ENCODE measurements around the gene CDK17. TPM values are rescaled to one million over a fixed set of nuclear protein-coding genes. Genes with fewer than 3 reads are reported as not detected.

The CDK17 gene
- total RNA-seq, 2 experiments from 2014 or later, result 38.0 to 39.4 TPM

DNA sequence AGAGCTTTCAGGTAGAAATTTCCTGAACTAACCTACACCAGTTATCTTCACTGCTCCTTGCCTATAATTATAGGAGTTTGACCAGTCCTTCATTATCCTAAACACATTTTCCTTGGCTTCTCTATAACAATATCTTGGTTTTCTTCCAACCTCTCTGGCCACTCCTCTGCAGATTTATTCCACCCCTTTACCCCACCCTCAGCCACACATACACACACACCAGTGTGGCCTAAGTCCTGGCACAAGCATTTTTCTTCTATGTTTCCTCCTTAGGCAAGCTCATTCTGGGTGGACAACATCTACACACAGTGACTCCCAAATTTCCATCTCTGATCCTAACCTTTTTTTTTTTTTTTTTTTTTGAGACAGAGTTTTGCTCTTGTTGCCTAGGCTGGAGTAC, 25.1 kb downstream of the CDK17 start:
- Mint-ChIP-seq H3K27ac (peak overlapping the region; percentile 79), H3K4me3 (no peak overlapping the region), H3K27me3 (no peaks in the 10 kb centered on the region), H3K36me3 (ENCODE audit: low read depth) (peaks cover 9% of the 10 kb centered on the region), H3K9me3 (ENCODE audit: low read depth) (peaks cover 4% of the 10 kb centered on the region), H3K4me1 (peaks cover 77% of the 10 kb centered on the region)
- intact Hi-C loops (cut with DNase I, micrococcal nuclease), result loop anchor here (5.0 kb wide), 3 partner anchors 38 to 328 kb away; no protein-coding TSS in a partner anchor
- DNase-seq (no peak), ATAC-seq (no peak)
- CTCF ChIA-PET, result interaction anchor here (0.6 to 1.6 kb wide), 5 partner anchors 10 to 114 kb away, joined by 3 to 4 read pairs (median 3); no protein-coding TSS in a partner anchor
- POLR2A ChIA-PET, result interaction anchor here (0.6 kb wide), 1 partner anchor 16 kb away, joined by 7 read pairs; no protein-coding TSS in a partner anchor

DNA sequence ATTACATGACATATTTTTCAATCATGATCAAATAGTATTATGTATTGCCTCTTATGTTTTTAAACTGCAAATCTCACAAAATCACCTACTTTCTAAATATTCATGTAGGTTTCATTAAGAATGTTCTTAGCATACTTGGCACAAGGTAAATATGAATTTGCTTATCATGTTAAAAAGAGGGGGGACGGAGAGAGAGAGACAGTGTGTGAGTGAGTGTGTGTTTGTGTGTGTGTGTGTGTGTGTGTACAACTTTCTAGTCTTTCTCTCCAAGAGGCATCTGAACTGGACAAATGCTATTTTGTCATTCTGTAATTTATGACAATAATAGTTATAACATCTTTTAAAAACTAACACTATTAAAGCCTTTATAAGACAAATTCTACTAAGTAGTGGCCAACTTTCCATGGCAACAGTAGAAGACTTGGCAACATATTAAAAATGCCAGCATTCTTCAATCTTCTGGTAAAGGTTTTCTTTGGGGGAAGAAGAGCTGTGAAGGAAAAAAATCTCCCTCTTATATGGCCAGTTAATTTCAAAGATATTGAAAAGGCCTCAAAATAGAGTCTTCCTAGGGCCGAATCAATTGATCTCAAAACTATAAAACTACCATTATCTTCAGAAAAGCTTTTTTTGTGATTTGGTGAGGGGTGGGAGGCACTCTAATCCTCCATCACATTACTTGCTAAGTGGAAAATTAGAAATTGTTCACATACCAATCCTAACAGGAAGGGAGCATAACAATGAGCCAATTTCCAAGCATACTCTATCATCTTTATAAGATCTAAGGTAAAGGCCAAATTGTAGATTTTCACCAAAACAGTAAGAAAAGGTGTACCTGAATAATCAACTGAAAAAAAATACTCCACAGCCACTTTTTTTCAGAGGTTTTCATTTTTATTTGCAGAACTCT, 28.2 kb downstream of the CDK17 start:
- ATAC-seq (no peak), DNase-seq (no peak)
- peaks cover 3% of the 10 kb centered on the region for H3K36me3 Mint-ChIP-seq (ENCODE audit: low read depth)
- CTCF ChIA-PET, result no interaction called here
- peak overlapping the region; percentile 56 for H3K27ac Mint-ChIP-seq
- intact Hi-C loops (cut with DNase I, micrococcal nuclease), result no loop called here
- peaks cover 77% of the 10 kb centered on the region for H3K4me1 Mint-ChIP-seq
- H3K27me3 Mint-ChIP-seq, result no peaks in the 10 kb centered on the region
- no peaks in the 10 kb centered on the region for H3K9me3 Mint-ChIP-seq (ENCODE audit: low read depth)
- POLR2A ChIA-PET, result no interaction called here
- H3K4me3 Mint-ChIP-seq, result no peak overlapping the region

DNA sequence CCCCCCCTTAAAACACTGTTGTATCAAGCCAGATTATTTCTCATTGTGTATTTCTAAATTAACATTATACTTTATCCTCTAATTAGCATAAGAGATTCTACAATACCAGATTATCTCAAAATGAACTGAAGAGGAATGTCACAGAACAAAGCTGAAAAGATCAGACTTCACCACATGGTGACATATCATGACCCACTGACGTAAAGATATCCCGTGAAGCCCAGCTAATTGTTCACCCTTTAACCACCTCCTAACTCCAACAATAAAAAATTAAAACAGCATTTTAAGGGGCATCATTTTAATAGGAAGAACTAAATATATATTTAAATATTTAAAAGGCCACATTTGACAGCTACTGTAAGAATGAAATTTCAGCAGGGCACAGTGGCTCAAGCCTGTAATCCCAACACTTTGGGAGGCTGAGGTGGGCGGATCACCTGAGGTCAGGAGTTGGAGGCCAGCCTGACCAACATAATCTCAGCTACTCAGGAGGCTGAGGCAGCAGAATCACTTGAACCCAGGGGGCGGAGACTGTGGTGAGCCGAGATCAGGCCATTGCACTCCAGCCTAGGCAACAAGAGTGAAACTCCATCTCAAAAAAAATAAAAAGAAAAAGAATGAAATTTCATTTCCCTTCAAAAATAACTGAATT, 29.0 kb downstream of the CDK17 start:
- ChIA-PET POLR2A (no interaction called here), CTCF (interaction anchor here (0.8 kb wide), 1 partner anchor 9 kb away, joined by 3 read pairs; no protein-coding TSS in a partner anchor)
- Mint-ChIP-seq H3K9me3 (ENCODE audit: low read depth) (no peaks in the 10 kb centered on the region), H3K4me1 (peaks cover 80% of the 10 kb centered on the region), H3K36me3 (ENCODE audit: low read depth) (peaks cover 3% of the 10 kb centered on the region), H3K27ac (no peak overlapping the region), H3K4me3 (no peak overlapping the region), H3K27me3 (no peaks in the 10 kb centered on the region)
- no peak for ATAC-seq
- intact Hi-C loops (cut with DNase I, micrococcal nuclease), result no loop called here
- no peak for DNase-seq

DNA sequence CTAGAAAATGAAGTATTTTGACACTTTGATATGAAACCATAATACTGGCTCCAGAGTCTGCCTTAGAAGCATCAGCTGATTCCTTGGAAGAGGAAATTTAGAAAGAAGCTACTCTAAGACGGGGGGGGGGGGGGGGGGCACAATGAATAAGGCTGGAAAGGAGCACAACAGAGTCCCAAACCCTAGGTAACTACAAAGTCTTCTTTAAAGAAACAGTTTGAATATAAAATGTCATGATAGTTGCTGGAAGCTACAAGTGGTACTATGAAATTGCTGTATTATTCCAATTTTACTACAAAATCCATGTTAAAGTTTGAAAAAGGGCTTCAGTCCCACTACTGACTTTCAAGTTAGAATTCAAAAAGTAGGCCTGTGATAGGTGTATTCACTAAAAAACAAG, 31.6 kb downstream of the CDK17 start:
- Mint-ChIP-seq H3K27me3 (no peaks in the 10 kb centered on the region), H3K27ac (no peak overlapping the region), H3K4me3 (no peak overlapping the region), H3K4me1 (peaks cover 72% of the 10 kb centered on the region), H3K9me3 (ENCODE audit: low read depth) (no peaks in the 10 kb centered on the region), H3K36me3 (ENCODE audit: low read depth) (peaks cover 5% of the 10 kb centered on the region)
- ATAC-seq (no peak), DNase-seq (no peak)
- intact Hi-C loops (cut with DNase I, micrococcal nuclease), result loop anchor here in 1 of 2 experiments (2.0 kb wide), 1 partner anchor 18 kb away; no protein-coding TSS in a partner anchor
- ChIA-PET POLR2A (no interaction called here), CTCF (interaction anchor here (1.0 to 1.6 kb wide), 2 partner anchors 12 to 20 kb away, joined by 3 to 4 read pairs; no protein-coding TSS in a partner anchor)

DNA sequence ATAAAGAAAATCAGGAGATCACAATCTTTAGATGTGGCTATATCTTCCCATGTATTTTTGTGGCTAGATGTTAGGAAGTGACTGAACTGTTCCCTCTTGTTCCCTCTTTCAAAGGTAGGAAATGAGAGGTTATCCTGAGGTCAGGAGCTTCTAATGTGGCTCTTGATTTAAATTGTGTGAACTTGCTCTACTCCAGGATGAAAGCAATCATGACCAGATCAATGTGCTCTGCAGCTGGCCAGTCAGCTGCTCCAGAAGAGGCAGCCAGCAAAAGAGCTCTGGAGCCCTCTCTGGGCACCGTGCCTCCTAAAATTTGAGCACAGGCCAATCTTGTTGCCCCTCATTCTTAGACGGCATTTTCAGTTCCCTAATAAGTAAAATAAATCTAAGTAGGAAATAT, 32.0 kb downstream of the CDK17 start:
- no peak overlapping the region for H3K4me3 Mint-ChIP-seq
- H3K36me3 Mint-ChIP-seq (ENCODE audit: low read depth), result peaks cover 5% of the 10 kb centered on the region
- ChIA-PET POLR2A (no interaction called here), CTCF (interaction anchor here (1.0 to 1.6 kb wide), 2 partner anchors 12 to 21 kb away, joined by 3 to 4 read pairs; no protein-coding TSS in a partner anchor)
- DNase-seq (no peak), ATAC-seq (no peak)
- H3K9me3 Mint-ChIP-seq (ENCODE audit: low read depth), result no peaks in the 10 kb centered on the region
- H3K27me3 Mint-ChIP-seq, result no peaks in the 10 kb centered on the region
- intact Hi-C loops (cut with DNase I, micrococcal nuclease), result loop anchor here in 1 of 2 experiments (2.0 kb wide), 1 partner anchor 17 kb away; no protein-coding TSS in a partner anchor
- no peak overlapping the region for H3K27ac Mint-ChIP-seq
- H3K4me1 Mint-ChIP-seq, result peaks cover 71% of the 10 kb centered on the region

DNA sequence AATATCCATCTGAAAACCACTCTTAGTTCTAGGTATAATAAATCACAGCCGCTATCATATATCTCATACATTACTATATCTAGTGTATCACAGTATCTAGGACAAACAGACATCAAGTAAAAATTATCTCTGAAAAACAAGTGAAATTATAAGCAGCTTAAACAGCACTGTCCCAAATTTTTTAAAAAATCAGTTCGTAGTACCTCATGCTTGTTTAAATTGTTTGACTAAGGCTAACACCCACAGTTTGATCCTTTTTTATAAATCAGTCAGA, 33.9 kb downstream of the CDK17 start:
- no peak overlapping the region for H3K4me3 Mint-ChIP-seq
- CTCF ChIA-PET, result interaction anchor here (0.9 kb wide), 1 partner anchor 20 kb away, joined by 6 read pairs; no protein-coding TSS in a partner anchor
- DNase-seq, result no peak
- no peak overlapping the region for H3K27ac Mint-ChIP-seq
- H3K9me3 Mint-ChIP-seq (ENCODE audit: low read depth), result no peaks in the 10 kb centered on the region
- POLR2A ChIA-PET, result no interaction called here
- intact Hi-C loops (cut with DNase I, micrococcal nuclease), result no loop called here
- no peak for ATAC-seq
- peaks cover 5% of the 10 kb centered on the region for H3K36me3 Mint-ChIP-seq (ENCODE audit: low read depth)
- peaks cover 67% of the 10 kb centered on the region for H3K4me1 Mint-ChIP-seq
- no peaks in the 10 kb centered on the region for H3K27me3 Mint-ChIP-seq

DNA sequence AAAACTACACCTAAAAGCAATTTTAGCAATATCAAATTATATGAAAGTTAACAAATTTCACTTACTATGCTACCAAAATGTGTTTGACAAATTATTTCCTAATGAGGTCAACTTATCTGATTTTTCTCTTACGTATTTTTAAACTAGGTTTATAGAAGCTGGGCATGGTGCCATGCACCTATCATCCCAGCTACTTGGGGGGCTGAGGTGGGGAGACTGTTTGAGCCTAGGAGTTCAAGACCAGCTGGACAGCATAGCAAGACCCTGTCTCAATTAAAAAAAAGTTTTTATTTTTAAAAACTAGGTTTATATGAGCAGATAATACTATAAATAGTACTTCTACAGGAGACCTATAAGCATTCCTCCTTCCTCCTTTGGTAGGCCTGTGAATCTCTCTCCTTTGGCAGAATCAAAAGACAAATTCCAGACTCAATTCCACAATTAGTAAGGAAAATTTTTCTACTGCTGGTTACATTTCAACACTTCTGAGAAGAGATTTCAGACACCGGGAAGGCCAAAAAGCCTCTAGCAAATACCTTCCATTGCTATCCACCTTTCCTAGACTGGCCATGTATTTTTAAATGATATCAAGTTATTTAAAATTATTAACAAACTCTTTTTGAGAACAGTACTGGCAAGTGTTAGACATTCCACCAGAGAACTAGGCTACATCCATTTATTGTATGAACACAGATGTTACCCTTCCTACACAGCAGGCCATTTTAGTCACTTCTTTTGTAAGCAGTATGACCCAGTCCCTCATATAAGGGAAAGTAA, 34.4 kb downstream of the CDK17 start:
- Mint-ChIP-seq H3K4me1 (peaks cover 67% of the 10 kb centered on the region), H3K27ac (no peak overlapping the region), H3K9me3 (ENCODE audit: low read depth) (no peaks in the 10 kb centered on the region), H3K36me3 (ENCODE audit: low read depth) (peaks cover 2% of the 10 kb centered on the region), H3K4me3 (no peak overlapping the region), H3K27me3 (no peaks in the 10 kb centered on the region)
- CTCF ChIA-PET, result interaction anchor here (0.9 to 1.2 kb wide), 2 partner anchors 9 to 19 kb away, joined by 4 to 6 read pairs; no protein-coding TSS in a partner anchor
- DNase-seq (no peak), ATAC-seq (no peak)
- intact Hi-C loops (cut with DNase I, micrococcal nuclease), result no loop called here
- POLR2A ChIA-PET, result no interaction called here

DNA sequence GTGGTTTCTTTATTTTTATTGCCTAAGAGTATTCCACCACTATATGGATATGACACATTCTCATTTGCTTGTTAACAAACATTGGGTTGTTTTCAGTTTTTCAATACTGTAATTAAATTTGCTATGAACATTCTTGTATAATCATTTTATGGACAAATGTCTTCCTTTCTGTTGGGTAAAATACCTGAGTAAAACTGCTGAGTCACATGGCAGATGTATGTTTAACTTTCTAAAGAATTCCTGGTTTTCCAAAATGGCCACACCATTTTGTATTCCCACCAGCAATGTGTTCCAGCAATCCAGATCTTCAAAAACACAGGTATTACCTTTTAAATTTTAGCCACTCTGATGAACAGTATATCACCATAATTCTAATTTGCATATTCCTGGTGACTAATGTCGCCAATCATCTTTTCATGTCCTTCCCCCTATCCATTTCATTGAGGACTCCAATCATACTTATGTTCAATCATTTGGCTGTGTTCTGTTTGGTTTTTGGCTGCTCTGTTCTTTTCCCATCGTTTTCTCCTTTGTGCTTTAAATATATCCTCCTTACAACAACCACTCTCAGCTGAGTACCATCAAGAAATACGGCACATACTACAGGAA, 36.0 kb downstream of the CDK17 start:
- ChIA-PET CTCF (no interaction called here), POLR2A (no interaction called here)
- ATAC-seq, result peak; percentile 74
- H3K27me3 Mint-ChIP-seq, result no peaks in the 10 kb centered on the region
- DNase-seq, result no peak
- intact Hi-C loops (cut with DNase I, micrococcal nuclease), result no loop called here
- H3K36me3 Mint-ChIP-seq (ENCODE audit: low read depth), result peaks cover 2% of the 10 kb centered on the region
- H3K9me3 Mint-ChIP-seq (ENCODE audit: low read depth), result no peaks in the 10 kb centered on the region
- H3K4me1 Mint-ChIP-seq, result peaks cover 72% of the 10 kb centered on the region
- no peak overlapping the region for H3K4me3 Mint-ChIP-seq
- H3K27ac Mint-ChIP-seq, result peak overlapping the region; percentile 10

DNA sequence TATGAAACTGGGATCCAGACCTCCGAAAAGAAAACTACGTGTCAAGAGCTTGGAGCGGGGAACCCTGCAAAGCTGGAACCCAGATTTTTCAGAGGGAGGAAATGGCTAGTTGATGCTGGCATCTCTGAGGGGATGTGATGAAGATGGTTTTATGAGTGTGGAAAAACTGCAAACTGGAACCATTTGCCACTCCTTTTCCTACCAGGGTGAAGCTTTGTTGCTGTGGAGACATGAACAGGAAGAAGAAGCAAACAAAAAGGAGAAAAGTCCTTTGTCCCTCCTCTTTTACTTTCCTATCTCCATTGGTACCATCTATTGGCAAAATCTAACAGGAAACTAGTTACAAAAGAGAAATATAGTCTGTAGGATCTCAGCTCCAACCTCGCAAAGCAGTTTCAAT, 39.2 kb downstream of the CDK17 start:
- Mint-ChIP-seq H3K27me3 (no peaks in the 10 kb centered on the region), H3K4me1 (peaks cover 68% of the 10 kb centered on the region), H3K4me3 (no peak overlapping the region), H3K27ac (no peak overlapping the region), H3K36me3 (ENCODE audit: low read depth) (peaks cover 2% of the 10 kb centered on the region), H3K9me3 (ENCODE audit: low read depth) (peaks cover 1% of the 10 kb centered on the region)
- ChIA-PET POLR2A (no interaction called here), CTCF (interaction anchor here (0.6 to 2.9 kb wide), 7 partner anchors 9 to 183 kb away, joined by 3 to 11 read pairs (median 4); no protein-coding TSS in a partner anchor)
- intact Hi-C loops (cut with DNase I, micrococcal nuclease), result no loop called here
- DNase-seq (no peak), ATAC-seq (no peak)

DNA sequence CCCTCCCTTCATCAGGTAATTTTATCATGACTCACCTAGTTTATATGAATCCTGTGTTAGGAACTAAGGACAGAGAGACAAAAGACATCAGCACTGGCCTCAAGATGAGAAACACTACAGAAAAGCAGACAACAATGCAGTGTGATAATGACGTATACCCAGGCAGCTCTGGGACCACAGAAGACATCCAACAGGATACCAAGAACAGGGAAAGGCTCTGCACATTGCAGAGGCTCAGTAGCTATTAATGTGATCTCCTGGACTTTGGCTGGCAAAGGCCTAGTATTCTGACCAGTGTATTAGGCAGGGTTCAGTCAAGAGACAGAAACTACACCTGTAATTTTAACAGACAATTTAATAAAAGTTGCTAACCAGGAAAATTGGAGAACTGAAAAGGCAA, 39.7 kb downstream of the CDK17 start:
- Mint-ChIP-seq H3K4me1 (peaks cover 68% of the 10 kb centered on the region), H3K9me3 (ENCODE audit: low read depth) (peaks cover 1% of the 10 kb centered on the region), H3K4me3 (no peak overlapping the region), H3K27ac (no peak overlapping the region), H3K36me3 (ENCODE audit: low read depth) (peaks cover 2% of the 10 kb centered on the region), H3K27me3 (no peaks in the 10 kb centered on the region)
- ATAC-seq, result no peak
- ChIA-PET POLR2A (no interaction called here), CTCF (interaction anchor here (0.7 to 2.9 kb wide), 6 partner anchors 9 to 50 kb away, joined by 3 to 11 read pairs (median 4); no protein-coding TSS in a partner anchor)
- intact Hi-C loops (cut with DNase I, micrococcal nuclease), result no loop called here
- DNase-seq, result no peak

DNA sequence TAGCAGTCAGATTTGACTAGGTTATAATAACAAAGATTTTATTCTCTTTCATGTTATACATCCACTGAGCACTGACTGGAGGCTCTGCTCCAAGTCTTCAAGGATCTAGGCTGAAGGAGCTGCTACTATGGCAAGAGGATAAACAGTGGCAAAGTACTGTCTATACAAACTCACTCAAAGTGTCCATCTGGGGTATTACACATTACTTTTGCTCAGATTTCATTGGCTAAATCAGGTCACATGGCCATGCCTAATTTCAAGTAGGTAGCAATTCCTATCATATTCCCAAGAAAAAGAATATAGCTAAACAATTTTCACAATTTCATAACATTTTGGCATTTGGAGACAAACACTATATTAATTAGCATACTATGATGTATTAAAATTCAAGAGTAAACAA, 40.9 kb downstream of the CDK17 start:
- no peak for ATAC-seq
- H3K4me1 Mint-ChIP-seq, result peaks cover 73% of the 10 kb centered on the region
- H3K9me3 Mint-ChIP-seq (ENCODE audit: low read depth), result peaks cover 1% of the 10 kb centered on the region
- ChIA-PET POLR2A (no interaction called here), CTCF (interaction anchor here (0.7 to 2.9 kb wide), 3 partner anchors 16 to 79 kb away, joined by 3 to 11 read pairs (median 4); no protein-coding TSS in a partner anchor)
- H3K27ac Mint-ChIP-seq, result no peak overlapping the region
- no peak for DNase-seq
- intact Hi-C loops (cut with DNase I, micrococcal nuclease), result no loop called here
- H3K36me3 Mint-ChIP-seq (ENCODE audit: low read depth), result peaks cover under 1% of the 10 kb centered on the region
- H3K27me3 Mint-ChIP-seq, result no peaks in the 10 kb centered on the region
- no peak overlapping the region for H3K4me3 Mint-ChIP-seq

Measured in activated CD4-positive, alpha-beta T cell treated with anti-CD3 and anti-CD28 coated beads for 36 hours (primary cell).